Hepatocyte (in vitro differentiated cells): ENCODE data around the gene CR2. TPM values are rescaled to one million over a fixed set of nuclear protein-coding genes. Genes with fewer than 3 reads are reported as not detected.

Experiments
- DNase-seq: peaks from one replicate; pipeline ENCODE4 v3.0.0-alpha.2; 2016; ENCODE audit warnings: low spot score
- H2AFZ ChIP-seq: fragments of 200-600 bp; sonication (generic); 2 replicates; pipeline ENCODE4 v1.6.0; 2016; ENCODE audit warnings: antibody characterized with exemption, mild to moderate bottlenecking
- H3K27ac ChIP-seq: fragments of 200-600 bp; sonication (generic); 2 replicates; pipeline ENCODE4 v1.5.1; 2016; ENCODE audit warnings: mild to moderate bottlenecking
- H3K27me3 ChIP-seq: fragments of 200-600 bp; sonication (generic); 2 replicates; pipeline ENCODE4 v1.6.1; 2016
- H3K36me3 ChIP-seq: fragments of 200-600 bp; sonication (generic); replicated peaks from 2 replicates; pipeline ENCODE4 v1.5.1; 2016; ENCODE audit warnings: low read depth; ENCODE audit not compliant: insufficient read depth
- H3K4me1 ChIP-seq: fragments of 200-600 bp; sonication (generic); 2 replicates; pipeline ENCODE4 v1.5.1; 2016; ENCODE audit warnings: mild to moderate bottlenecking, moderate library complexity; ENCODE audit not compliant: insufficient read depth
- H3K4me2 ChIP-seq: fragments of 200-600 bp; sonication (generic); 2 replicates; pipeline ENCODE4 v1.6.0; 2016
- H3K4me3 ChIP-seq: fragments of 200-600 bp; sonication (generic); 2 replicates; pipeline ENCODE4 v1.5.1; 2016; ENCODE audit warnings: mild to moderate bottlenecking
- H3K79me2 ChIP-seq: fragments of 200-600 bp; sonication (generic); 2 replicates; pipeline ENCODE4 v1.6.0; 2017; ENCODE audit warnings: mild to moderate bottlenecking
- H3K9me2 ChIP-seq: fragments of 200-600 bp; sonication (generic); replicated peaks from 2 replicates; pipeline ENCODE4 v1.6.0; 2017; ENCODE audit warnings: mild to moderate bottlenecking; ENCODE audit not compliant: insufficient read depth
- H3K9me3 ChIP-seq: fragments of 200-600 bp; sonication (generic); 2 replicates; pipeline ENCODE4 v1.5.1; 2016; ENCODE audit warnings: low read depth, mild to moderate bottlenecking
- H4K20me1 ChIP-seq: fragments of 200-600 bp; sonication (generic); 2 replicates; pipeline ENCODE4 v1.6.0; 2016; ENCODE audit warnings: mild to moderate bottlenecking; ENCODE audit not compliant: insufficient read depth, poor library complexity, severe bottlenecking
- EZH2 ChIP-seq: fragments of 200-600 bp; sonication (generic); IDR thresholded peaks from 2 replicates; pipeline ENCODE4 v1.6.1; 2016; ENCODE audit warnings: antibody characterized with exemption, mild to moderate bottlenecking, borderline replicate concordance
- EZH2phosphoT487 ChIP-seq: fragments of 200-600 bp; sonication (generic); IDR thresholded peaks from one replicate; pipeline ENCODE4 v1.6.1; 2018; ENCODE audit warnings: antibody characterized with exemption, mild to moderate bottlenecking, low read depth, moderate library complexity; ENCODE audit not compliant: unreplicated experiment, severe bottlenecking
- WGBS: methylation state at CpG from one replicate; pipeline ENCODE4 v1.1.6; 2016; ENCODE audit warnings: low lambda C conversion rate; ENCODE audit errors: missing lambda C conversion rate; 5-methylcytosine and 5-hydroxymethylcytosine counted together
- polyA plus RNA-seq: library from polyadenylated mRNA; unstranded; fragments of >200 nt; fragmentation: Nextera tagmentation; extraction: Ambion mirVana; gene quantifications from 2 replicates; pipeline ENCODE4 v1.2.1, GENCODE V29; 2016
- total RNA-seq: library from RNA; depleted of rRNA; stranded (reverse); fragments of >200 nt; gene quantifications from 2 replicates; pipeline ENCODE4 v1.2.3, GENCODE V29; 2014
- TF ChIP-seq, protein P1 (sequence below): fragments of 200-600 bp; sonication (generic); IDR thresholded peaks from 2 replicates; pipeline ENCODE4 v1.5.1; 2016; ENCODE audit warnings: antibody characterized with exemption, mild to moderate bottlenecking; ENCODE audit not compliant: poor library complexity

CR2 gene
- total and polyA plus RNA-seq, 2 experiments from 2014 or later, result 0.17 TPM; not detected in 1

DNA sequence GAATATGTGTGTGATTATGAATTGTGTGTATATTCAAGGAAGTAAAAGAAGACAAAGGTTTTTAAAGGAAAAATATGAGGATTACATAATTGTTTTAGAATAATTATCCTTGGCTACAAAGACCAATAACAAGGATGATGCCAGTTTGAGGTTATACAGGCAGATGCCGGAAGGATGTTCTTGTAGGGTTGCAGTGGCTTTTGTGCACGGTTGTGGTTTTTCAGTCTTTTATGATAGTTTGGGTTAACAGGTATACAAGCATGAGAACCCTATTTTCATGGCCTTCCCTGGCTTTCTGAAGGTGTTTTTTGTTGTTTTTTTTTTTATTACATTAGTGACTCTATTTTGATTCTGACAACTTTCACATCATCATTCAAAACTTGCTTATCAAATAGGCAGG lies 4.9 kb downstream of the CR2 start:
- peaks cover 11% of the 10 kb centered on the region for H3K4me1 ChIP-seq
- 92% methylated on average over 2 of the region's 2 CpGs for WGBS
- peaks cover 44% of the 10 kb centered on the region for H3K27me3 ChIP-seq
- no peak overlapping the region for H2AFZ ChIP-seq
- no peaks in the 10 kb centered on the region for H3K9me3 ChIP-seq
- H4K20me1 ChIP-seq, result no peaks in the 10 kb centered on the region
- no peak overlapping the region for H3K27ac ChIP-seq
- no peaks in the 10 kb centered on the region for H3K36me3 ChIP-seq
- TF ChIP-seq EZH2 (no peak), EZH2phosphoT487 (no peak)
- TF ChIP-seq, protein P1, sequence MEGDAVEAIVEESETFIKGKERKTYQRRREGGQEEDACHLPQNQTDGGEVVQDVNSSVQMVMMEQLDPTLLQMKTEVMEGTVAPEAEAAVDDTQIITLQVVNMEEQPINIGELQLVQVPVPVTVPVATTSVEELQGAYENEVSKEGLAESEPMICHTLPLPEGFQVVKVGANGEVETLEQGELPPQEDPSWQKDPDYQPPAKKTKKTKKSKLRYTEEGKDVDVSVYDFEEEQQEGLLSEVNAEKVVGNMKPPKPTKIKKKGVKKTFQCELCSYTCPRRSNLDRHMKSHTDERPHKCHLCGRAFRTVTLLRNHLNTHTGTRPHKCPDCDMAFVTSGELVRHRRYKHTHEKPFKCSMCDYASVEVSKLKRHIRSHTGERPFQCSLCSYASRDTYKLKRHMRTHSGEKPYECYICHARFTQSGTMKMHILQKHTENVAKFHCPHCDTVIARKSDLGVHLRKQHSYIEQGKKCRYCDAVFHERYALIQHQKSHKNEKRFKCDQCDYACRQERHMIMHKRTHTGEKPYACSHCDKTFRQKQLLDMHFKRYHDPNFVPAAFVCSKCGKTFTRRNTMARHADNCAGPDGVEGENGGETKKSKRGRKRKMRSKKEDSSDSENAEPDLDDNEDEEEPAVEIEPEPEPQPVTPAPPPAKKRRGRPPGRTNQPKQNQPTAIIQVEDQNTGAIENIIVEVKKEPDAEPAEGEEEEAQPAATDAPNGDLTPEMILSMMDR, result no peak
- DNase-seq, result no peak
- no peaks in the 10 kb centered on the region for H3K9me2 ChIP-seq
- no peak overlapping the region for H3K4me3 ChIP-seq
- no peaks in the 10 kb centered on the region for H3K79me2 ChIP-seq
- H3K4me2 ChIP-seq, result no peak overlapping the region

DNA sequence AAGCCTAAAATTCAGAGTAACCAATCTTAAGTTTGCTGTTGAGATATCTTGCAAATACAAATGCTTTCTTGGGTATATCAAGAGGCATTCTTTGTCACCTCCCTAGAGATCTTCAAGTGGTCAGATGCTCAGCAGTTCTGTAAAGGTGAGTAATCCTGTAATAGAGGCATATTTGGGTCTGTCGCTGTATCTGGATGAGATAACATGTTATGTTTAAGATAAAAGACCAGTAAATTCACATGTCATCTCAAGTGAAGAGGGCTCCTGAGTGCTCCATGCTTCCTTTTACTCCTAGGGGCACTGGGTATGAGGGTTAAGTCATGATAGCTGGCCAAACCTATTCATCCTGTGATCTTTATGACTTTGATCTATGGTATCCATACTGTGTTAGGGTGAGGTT lies 7.5 kb downstream of the CR2 start:
- Histone ChIP-seq H3K27me3 (peaks cover 36% of the 10 kb centered on the region), H4K20me1 (no peaks in the 10 kb centered on the region), H3K27ac (no peak overlapping the region), H3K4me2 (no peak overlapping the region), H3K79me2 (no peaks in the 10 kb centered on the region), H2AFZ (no peak overlapping the region), H3K4me1 (no peaks in the 10 kb centered on the region), H3K9me3 (no peaks in the 10 kb centered on the region), H3K9me2 (no peaks in the 10 kb centered on the region), H3K4me3 (no peak overlapping the region), H3K36me3 (no peaks in the 10 kb centered on the region)
- 55% methylated on average over 1 of the region's 1 CpG for WGBS
- no peak for DNase-seq
- TF ChIP-seq EZH2phosphoT487, result no peak
- TF ChIP-seq EZH2, result no peak

DNA sequence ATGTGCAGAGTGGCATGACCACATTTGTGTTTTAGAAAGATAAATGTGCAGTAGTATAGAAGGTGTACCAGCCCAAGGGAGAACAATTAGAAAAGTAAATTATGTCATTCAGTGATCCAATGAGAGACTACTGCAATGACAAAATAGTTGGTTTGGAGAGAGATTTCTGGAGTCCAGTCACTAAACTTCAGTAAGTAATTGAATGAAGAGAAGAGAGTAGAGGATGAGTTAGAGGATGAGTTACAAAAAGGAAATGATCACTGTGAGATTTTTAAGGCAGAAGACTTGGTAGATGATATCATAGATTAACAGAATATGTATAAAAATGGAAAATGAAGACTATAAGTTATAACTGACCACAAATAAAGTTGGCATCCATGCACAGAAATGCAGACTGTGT lies 8.4 kb downstream of the CR2 start:
- Histone ChIP-seq H3K79me2 (no peaks in the 10 kb centered on the region), H3K9me2 (no peaks in the 10 kb centered on the region), H2AFZ (no peak overlapping the region), H3K9me3 (no peaks in the 10 kb centered on the region), H3K4me1 (no peaks in the 10 kb centered on the region), H3K27me3 (peaks cover 36% of the 10 kb centered on the region), H4K20me1 (no peaks in the 10 kb centered on the region), H3K27ac (no peak overlapping the region), H3K36me3 (no peaks in the 10 kb centered on the region), H3K4me3 (no peak overlapping the region), H3K4me2 (no peak overlapping the region)
- TF ChIP-seq, protein P1, result no peak
- no peak for TF ChIP-seq EZH2
- TF ChIP-seq EZH2phosphoT487, result no peak
- no peak for DNase-seq

DNA sequence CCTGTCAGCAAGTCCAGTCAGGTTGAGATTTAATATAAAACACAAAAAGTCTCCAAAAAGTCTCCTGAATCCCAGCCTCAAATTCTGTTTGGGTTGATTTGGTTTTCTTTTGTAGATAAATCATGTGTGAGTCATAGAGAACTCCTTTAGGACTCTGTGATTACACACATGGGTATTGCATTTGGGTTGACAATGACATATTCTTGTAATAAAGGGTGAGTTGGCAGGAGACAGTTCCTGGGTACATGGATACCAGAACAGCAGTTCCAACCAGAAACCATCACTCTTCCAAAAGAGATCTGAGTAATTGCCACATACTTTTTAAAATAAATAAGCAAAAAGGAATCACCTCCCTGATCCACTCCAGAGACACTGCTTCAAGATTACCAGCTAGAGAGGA lies 8.9 kb downstream of the CR2 start:
- no peak for DNase-seq
- no peak overlapping the region for H3K4me2 ChIP-seq
- TF ChIP-seq EZH2phosphoT487 (no peak), EZH2 (no peak)
- TF ChIP-seq, protein P1, result no peak
- H3K27ac ChIP-seq, result no peak overlapping the region
- H3K9me2 ChIP-seq, result no peaks in the 10 kb centered on the region
- no peaks in the 10 kb centered on the region for H3K9me3 ChIP-seq
- H3K79me2 ChIP-seq, result no peaks in the 10 kb centered on the region
- H3K4me1 ChIP-seq, result no peaks in the 10 kb centered on the region
- no peaks in the 10 kb centered on the region for H4K20me1 ChIP-seq
- H3K27me3 ChIP-seq, result peaks cover 35% of the 10 kb centered on the region
- H2AFZ ChIP-seq, result no peak overlapping the region
- H3K4me3 ChIP-seq, result no peak overlapping the region
- H3K36me3 ChIP-seq, result no peaks in the 10 kb centered on the region
